ENCODE measurements around the gene RPS21. TPM values are rescaled to one million over a fixed set of nuclear protein-coding genes. Genes with fewer than 3 reads are reported as not detected.

RPS21 gene
- 1,000 to 10,000 TPM; 1,025 to 2,724 TPM for total RNA-seq

DNA sequence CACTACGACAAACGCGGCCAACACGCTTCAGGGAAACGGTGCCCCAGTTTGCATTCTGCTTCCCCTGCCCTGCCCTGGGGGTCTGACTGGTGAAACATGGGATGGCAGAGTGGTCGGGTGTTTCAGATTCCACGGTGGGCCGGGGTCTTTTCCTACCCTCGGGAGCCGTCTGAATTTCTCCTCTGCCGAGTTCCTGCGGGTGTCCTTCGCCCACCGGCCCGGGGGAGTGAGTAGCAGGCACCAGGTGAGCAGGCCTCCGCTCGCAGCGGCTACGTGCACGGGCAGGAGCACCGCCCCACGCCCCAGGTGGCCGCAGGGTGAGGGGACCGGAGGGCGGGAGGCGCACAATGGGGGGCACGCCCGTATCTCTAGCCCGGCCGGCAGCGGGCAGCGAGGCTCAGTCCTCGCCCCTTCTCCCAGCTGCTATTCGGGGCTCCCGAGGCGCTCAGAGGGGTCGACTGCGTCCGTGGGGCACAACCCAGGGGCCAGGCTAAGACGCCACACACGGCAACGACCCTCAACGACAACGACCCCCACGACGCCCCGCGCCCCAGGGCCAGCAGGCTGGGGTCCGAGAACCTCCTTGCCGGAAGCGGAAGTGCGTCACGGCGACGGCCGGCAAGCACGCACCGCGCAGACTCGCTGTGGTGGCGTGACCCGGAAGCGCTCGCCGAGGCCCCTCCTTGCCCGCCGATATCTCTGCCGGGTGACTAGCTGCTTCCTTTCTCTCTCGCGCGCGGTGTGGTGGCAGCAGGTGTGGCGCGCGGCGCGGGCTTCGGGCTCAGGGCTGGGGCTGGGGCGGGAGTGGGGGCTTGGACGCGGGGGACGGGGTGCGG lies at the start of gene RPS21:
TSS of gene RPS21 (plus strand) at position 721 of the 836 bp plus-strand sequence. CDS start 236 bp downstream, outside the sequence.
- no peaks in the 10 kb centered on the region for H3K9me3 ChIP-seq
- peaks cover 12% of the 10 kb centered on the region for H3K36me3 ChIP-seq
- peaks cover 7 to 28% of the 10 kb centered on the region in 2 donors for H3K4me1 ChIP-seq (ENCODE audit: control insufficient read depth in 1 of 2, low read depth in 2 of 2)
- ATAC-seq (ENCODE audit: insufficient number of reproducible peaks, low FRiP score, low read depth) (peak; percentile 62), DNase-seq (ENCODE audit: low spot score) (peak; percentile 64)
- TF ChIP-seq, protein P1, sequence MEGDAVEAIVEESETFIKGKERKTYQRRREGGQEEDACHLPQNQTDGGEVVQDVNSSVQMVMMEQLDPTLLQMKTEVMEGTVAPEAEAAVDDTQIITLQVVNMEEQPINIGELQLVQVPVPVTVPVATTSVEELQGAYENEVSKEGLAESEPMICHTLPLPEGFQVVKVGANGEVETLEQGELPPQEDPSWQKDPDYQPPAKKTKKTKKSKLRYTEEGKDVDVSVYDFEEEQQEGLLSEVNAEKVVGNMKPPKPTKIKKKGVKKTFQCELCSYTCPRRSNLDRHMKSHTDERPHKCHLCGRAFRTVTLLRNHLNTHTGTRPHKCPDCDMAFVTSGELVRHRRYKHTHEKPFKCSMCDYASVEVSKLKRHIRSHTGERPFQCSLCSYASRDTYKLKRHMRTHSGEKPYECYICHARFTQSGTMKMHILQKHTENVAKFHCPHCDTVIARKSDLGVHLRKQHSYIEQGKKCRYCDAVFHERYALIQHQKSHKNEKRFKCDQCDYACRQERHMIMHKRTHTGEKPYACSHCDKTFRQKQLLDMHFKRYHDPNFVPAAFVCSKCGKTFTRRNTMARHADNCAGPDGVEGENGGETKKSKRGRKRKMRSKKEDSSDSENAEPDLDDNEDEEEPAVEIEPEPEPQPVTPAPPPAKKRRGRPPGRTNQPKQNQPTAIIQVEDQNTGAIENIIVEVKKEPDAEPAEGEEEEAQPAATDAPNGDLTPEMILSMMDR (IDR thresholded peaks at IDR 0.05) = peak; percentile 21
- no peaks in the 10 kb centered on the region for H3K27me3 ChIP-seq (replicated peaks; ENCODE audit: insufficient read depth)
- H3K4me3 ChIP-seq = peak within 1 kb of the TSS; percentile 82
- H3K27ac ChIP-seq = peak within 1 kb of the TSS; percentile 82 to 87

DNA sequence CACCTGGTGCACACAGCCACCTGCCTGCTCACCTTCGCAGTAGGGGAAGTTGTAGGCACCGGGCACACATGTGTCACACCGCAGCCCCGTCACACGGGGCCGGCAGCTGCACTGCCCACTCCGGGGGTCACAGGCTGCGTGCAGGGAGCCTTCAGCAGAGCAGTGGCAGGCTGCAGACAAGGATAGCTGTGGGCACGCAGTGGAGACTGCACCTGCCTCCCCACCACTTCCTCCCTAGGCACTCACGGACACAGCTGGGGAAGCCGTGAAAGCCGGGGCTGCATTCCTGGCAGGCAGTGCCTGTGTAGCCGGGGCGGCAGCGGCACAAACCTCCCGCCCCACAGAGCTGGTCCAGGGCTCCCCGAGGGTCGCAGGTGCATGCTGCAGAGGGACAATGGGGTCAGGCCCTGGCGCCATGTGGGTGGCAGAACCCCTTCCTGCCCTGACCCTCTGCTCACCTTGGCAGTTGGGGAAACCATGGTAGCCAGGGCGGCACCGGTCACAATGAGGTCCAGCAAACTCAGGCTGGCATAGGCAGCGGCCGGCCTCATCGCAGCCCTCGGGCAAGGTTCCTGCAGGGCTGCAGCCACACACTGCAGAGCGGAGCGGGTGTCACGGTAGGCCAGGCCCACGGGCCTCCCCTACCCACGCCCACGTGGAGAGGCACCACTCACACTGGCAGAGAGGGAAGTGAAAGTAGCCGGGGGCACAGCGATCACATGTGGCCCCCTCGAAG lies 49.2 kb upstream of the RPS21 start:
- Histone ChIP-seq H3K9me3 (no peaks in the 10 kb centered on the region), H3K27me3 (replicated peaks; ENCODE audit: insufficient read depth) (no peaks in the 10 kb centered on the region), H3K4me3 (no peak overlapping the region), H3K4me1 (ENCODE audit: control insufficient read depth in 1 of 2, low read depth in 2 of 2) (no peaks in the 10 kb centered on the region), H3K27ac (no peak overlapping the region), H3K36me3 (peaks cover 63% of the 10 kb centered on the region)
- ATAC-seq (ENCODE audit: insufficient number of reproducible peaks, low FRiP score, low read depth) (no peak), DNase-seq (ENCODE audit: low spot score) (no peak)
- TF ChIP-seq, protein P1 (IDR thresholded peaks at IDR 0.05) = no peak

DNA sequence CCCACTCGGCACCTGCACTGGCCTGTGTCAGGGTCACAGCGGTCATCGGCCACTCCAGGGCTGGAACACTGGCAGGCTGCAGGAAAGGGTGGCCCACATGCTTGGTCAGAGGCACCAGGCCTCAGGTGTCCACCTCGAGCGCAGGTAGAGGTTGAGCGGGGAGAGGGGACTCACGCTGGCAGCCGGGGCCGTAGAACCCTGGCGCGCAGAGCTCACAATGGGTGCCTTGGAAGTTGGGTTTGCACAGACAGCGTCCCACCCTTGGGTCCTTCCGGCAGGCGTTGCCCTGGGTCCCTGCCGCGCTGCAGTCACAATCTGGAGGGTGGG lies 48.6 kb upstream of the RPS21 start:
- no peak overlapping the region for H3K27ac ChIP-seq
- no peaks in the 10 kb centered on the region for H3K4me1 ChIP-seq (ENCODE audit: control insufficient read depth in 1 of 2, low read depth in 2 of 2)
- no peak for ATAC-seq (ENCODE audit: insufficient number of reproducible peaks, low FRiP score, low read depth)
- H3K9me3 ChIP-seq = no peaks in the 10 kb centered on the region
- no peak for DNase-seq (ENCODE audit: low spot score)
- H3K4me3 ChIP-seq = no peak overlapping the region
- H3K36me3 ChIP-seq = peaks cover 58% of the 10 kb centered on the region
- no peaks in the 10 kb centered on the region for H3K27me3 ChIP-seq (replicated peaks; ENCODE audit: insufficient read depth)
- TF ChIP-seq, protein P1 (IDR thresholded peaks at IDR 0.05) = no peak

DNA sequence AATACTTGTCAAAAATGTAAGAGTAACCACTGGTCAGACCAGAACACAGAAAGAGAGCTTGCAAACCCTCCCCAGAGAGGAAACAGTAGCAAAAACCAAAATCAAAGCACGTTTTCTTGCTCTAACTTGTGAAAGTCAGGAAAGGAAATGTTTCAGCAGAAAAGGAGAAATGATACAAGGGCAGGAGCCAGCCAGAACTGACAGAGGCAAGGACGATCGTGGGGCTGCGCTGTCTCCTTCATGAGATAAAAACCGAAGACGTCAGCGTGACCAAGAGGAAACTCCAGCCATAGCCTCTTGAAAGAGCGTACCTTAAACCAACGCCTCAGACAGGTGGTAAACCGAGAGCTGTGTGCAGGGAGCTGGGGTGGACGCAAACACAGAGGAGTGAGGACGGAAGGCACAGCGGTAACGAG lies 47.2 kb upstream of the RPS21 start:
- Histone ChIP-seq H3K27me3 (replicated peaks; ENCODE audit: insufficient read depth) (no peaks in the 10 kb centered on the region), H3K27ac (no peak overlapping the region), H3K4me1 (ENCODE audit: control insufficient read depth in 1 of 2, low read depth in 2 of 2) (no peaks in the 10 kb centered on the region), H3K4me3 (no peak overlapping the region), H3K36me3 (peaks cover 53% of the 10 kb centered on the region), H3K9me3 (no peaks in the 10 kb centered on the region)
- DNase-seq (ENCODE audit: low spot score) (no peak), ATAC-seq (ENCODE audit: insufficient number of reproducible peaks, low FRiP score, low read depth) (no peak)
- TF ChIP-seq, protein P1 (IDR thresholded peaks at IDR 0.05) = no peak

DNA sequence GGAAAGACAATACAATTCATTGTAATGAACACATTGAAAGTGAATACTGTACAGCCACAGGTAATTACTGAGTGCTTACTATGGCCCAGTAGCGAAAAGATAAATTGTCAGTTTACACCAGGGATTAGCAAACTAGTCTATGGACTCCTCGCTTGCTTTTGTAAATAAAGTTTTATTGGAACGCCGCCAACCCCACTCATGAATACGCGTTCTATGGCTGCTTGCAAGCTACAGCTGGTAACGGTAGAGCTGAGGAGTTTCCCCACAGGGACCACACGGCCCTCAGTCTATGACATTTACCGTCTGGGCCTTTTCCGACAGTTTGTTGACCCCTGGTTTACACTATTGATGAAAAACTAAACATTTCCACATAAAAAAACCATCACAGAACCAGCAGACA lies 44.0 kb upstream of the RPS21 start:
- H3K36me3 ChIP-seq = peaks cover 51% of the 10 kb centered on the region
- no peak overlapping the region for H3K27ac ChIP-seq
- no peaks in the 10 kb centered on the region for H3K27me3 ChIP-seq (replicated peaks; ENCODE audit: insufficient read depth)
- no peaks in the 10 kb centered on the region for H3K4me1 ChIP-seq (ENCODE audit: control insufficient read depth in 1 of 2, low read depth in 2 of 2)
- H3K4me3 ChIP-seq = no peak overlapping the region
- ATAC-seq (ENCODE audit: insufficient number of reproducible peaks, low FRiP score, low read depth) (no peak), DNase-seq (ENCODE audit: low spot score) (no peak)
- TF ChIP-seq, protein P1 (IDR thresholded peaks at IDR 0.05) = no peak
- no peaks in the 10 kb centered on the region for H3K9me3 ChIP-seq

All from thoracic aorta (tissue), 2 donors.